OCI-LY1 (cell line): ENCODE results near the gene TARP.

ENCODE experiments used
- EZH2 ChIP-seq: fragments of 200-600 bp; sonication (generic), shearing (Covaris generic); IDR thresholded peaks from 2 replicates; pipeline ENCODE4 v1.8.0; 2017; ENCODE audit warnings: borderline replicate concordance, mixed run types, mild to moderate bottlenecking, antibody characterized with exemption, low read length, moderate library complexity, mixed read lengths
- TF ChIP-seq, protein P1 (sequence below): fragments of 200-600 bp; sonication (generic), shearing (Covaris generic); IDR thresholded peaks from 2 replicates; pipeline ENCODE4 v1.5.1; 2017; ENCODE audit warnings: mild to moderate bottlenecking, antibody characterized with exemption, low read length, moderate library complexity, mixed read lengths

GRCh38 chr7:38280000-38280399, 6.6 kb upstream of the TARP start:
- TF ChIP-seq, protein P1, sequence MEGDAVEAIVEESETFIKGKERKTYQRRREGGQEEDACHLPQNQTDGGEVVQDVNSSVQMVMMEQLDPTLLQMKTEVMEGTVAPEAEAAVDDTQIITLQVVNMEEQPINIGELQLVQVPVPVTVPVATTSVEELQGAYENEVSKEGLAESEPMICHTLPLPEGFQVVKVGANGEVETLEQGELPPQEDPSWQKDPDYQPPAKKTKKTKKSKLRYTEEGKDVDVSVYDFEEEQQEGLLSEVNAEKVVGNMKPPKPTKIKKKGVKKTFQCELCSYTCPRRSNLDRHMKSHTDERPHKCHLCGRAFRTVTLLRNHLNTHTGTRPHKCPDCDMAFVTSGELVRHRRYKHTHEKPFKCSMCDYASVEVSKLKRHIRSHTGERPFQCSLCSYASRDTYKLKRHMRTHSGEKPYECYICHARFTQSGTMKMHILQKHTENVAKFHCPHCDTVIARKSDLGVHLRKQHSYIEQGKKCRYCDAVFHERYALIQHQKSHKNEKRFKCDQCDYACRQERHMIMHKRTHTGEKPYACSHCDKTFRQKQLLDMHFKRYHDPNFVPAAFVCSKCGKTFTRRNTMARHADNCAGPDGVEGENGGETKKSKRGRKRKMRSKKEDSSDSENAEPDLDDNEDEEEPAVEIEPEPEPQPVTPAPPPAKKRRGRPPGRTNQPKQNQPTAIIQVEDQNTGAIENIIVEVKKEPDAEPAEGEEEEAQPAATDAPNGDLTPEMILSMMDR: no peak
- no peak for TF ChIP-seq EZH2
